T-cell (primary cell): Measurements from ENCODE around the gene CBX6. TPM values are rescaled to one million over a fixed set of nuclear protein-coding genes. Genes with fewer than 3 reads are reported as not detected.
"Not testable (repeated sequence)": the region's sequence is repeated elsewhere in the genome, so short reads cannot be mapped to it uniquely, and the experiment has no call there.

Experiments used
- ATAC-seq, 4 experiments: fragments of 200-7000 bp in 3 of 4; fragments of 150-1000 bp in 1 of 4; cut with Tn5 transposase; replicated peaks in 1 of 4; 1 replicate in 3 of 4; 2 replicates in 1 of 4; pipeline ENCODE4 v1.10.0; 2021; ENCODE audit warnings: moderate library complexity in 3 of 4, mild to moderate bottlenecking in 2 of 4, moderate number of reproducible peaks in 1 of 4
- CTCF ChIA-PET, 2 donors: fragments of 300-600 bp; sonication (Branson Sonifier 250); formaldehyde crosslinking; loops; one replicate each; lab custom pipeline; 2022; ENCODE audit warnings: antibody characterized with exemption in 2 of 2; lab: Charles Lee
- POLR2A ChIA-PET, 2 donors: fragments of 300-600 bp; sonication (Branson Sonifier 250); formaldehyde crosslinking; loops; one replicate each; lab custom pipeline; 2022; ENCODE audit warnings: antibody characterized with exemption in 2 of 2; lab: Charles Lee
- DNase-seq, 35 experiments: peaks; one replicate each; pipeline versions ENCODE4 v3.0.0 to v3.0.0-alpha.2; 2013 to 2023
- H3K27ac ChIP-seq: one replicate; pipeline ENCODE4 v1.5.1; 2013; ENCODE audit warnings: low read length
- H3K27me3 ChIP-seq, 2 experiments: replicated peaks in 1 of 2; 1 replicate in 1 of 2; 2 replicates in 1 of 2; pipeline versions ENCODE4 v1.6.1 to v1.7.0; 2013; ENCODE audit warnings: low read length in 1 of 2, mixed read lengths in 1 of 2; ENCODE audit not compliant: control insufficient read depth in 2 of 2, insufficient read depth in 2 of 2; ENCODE audit errors: extremely low read depth in 1 of 2
- H3K36me3 ChIP-seq, 2 donors: 1 replicate in 1 of 2; 2 replicates in 1 of 2; pipeline versions ENCODE4 v1.6.1 to v1.7.0; 2013; ENCODE audit warnings: low read length in 1 of 2; ENCODE audit not compliant: control insufficient read depth in 2 of 2, insufficient read depth in 1 of 2; ENCODE audit errors: extremely low read depth in 1 of 2
- H3K4me1 ChIP-seq, 2 experiments: 1 replicate in 1 of 2; 2 replicates in 1 of 2; pipeline versions ENCODE4 v1.6.1 to v1.7.0; 2013; ENCODE audit warnings: low read length in 2 of 2, mixed read lengths in 1 of 2; ENCODE audit not compliant: insufficient read depth in 2 of 2, control insufficient read depth in 1 of 2; ENCODE audit errors: extremely low read depth in 1 of 2
- H3K4me3 ChIP-seq, 2 donors: 1 replicate in 1 of 2; 2 replicates in 1 of 2; pipeline versions ENCODE4 v1.5.1 to v1.7.0; 2013; ENCODE audit warnings: mild to moderate bottlenecking in 2 of 2, low read length in 1 of 2, moderate library complexity in 1 of 2; ENCODE audit not compliant: control insufficient read depth in 1 of 2; ENCODE audit errors: extremely low read depth in 1 of 2
- H3K9me3 ChIP-seq: 2 replicates; pipeline ENCODE4 v1.7.0; 2013
- H3K27ac Mint-ChIP-seq, 2 donors: one replicate each; pipeline ENCODE4 v1.8.0; 2020 to 2021; ENCODE audit warnings: mild to moderate bottlenecking in 2 of 2, mixed read lengths in 2 of 2
- H3K27me3 Mint-ChIP-seq, 2 donors: one replicate each; pipeline ENCODE4 v1.8.0; 2021 to 2022; ENCODE audit warnings: mixed read lengths in 2 of 2
- H3K36me3 Mint-ChIP-seq: one replicate; pipeline ENCODE4 v1.8.0; 2021; ENCODE audit warnings: mixed read lengths
- H3K4me1 Mint-ChIP-seq, 3 donors: one replicate each; pipeline ENCODE4 v1.8.0; 2020 to 2022; ENCODE audit warnings: mixed read lengths in 3 of 3, mild to moderate bottlenecking in 1 of 3
- H3K4me3 Mint-ChIP-seq, 3 donors: one replicate each; pipeline ENCODE4 v1.8.0; 2020 to 2022; ENCODE audit warnings: mild to moderate bottlenecking in 3 of 3, mixed read lengths in 3 of 3, moderate library complexity in 3 of 3
- H3K9me3 Mint-ChIP-seq, 3 donors: one replicate each; pipeline ENCODE4 v1.8.0; 2020 to 2022; ENCODE audit warnings: mixed read lengths in 3 of 3
- WGBS: methylation state at CpG from one replicate; pipeline ENCODE4 v1.1.5; 2013; ENCODE audit warnings: missing lambda C conversion rate; ENCODE audit not compliant: insufficient coverage; 5-methylcytosine and 5-hydroxymethylcytosine counted together
- total RNA-seq, 35 experiments: library from RNA in 6 of 35; stranded (reverse) in 6 of 35; fragments of 120-200 nt in 1 of 35; gene quantifications; one replicate each; pipeline versions ENCODE4 v1.2.1 to v1.2.4 and lab custom pipeline; 2013 to 2026

The CBX6 gene
- total RNA-seq, 5 donors from 2014 or later (not counting 1 experiment from before 2014, with no cell fraction given), result 41.2 to 92.0 (median 87.1) TPM

GRCh38 chr22:38906052-38906451, 34.0 kb upstream of the CBX6 start:
- no peak for ATAC-seq
- no peak overlapping the region for H3K4me3 Mint-ChIP-seq
- H3K9me3 Mint-ChIP-seq, result no peaks in the 10 kb centered on the region
- POLR2A ChIA-PET, result no interaction called here
- Histone ChIP-seq H3K36me3 (no peaks in the 10 kb centered on the region), H3K9me3 (no peaks in the 10 kb centered on the region), H3K4me3 (no peak overlapping the region), H3K27ac (no peak overlapping the region), H3K27me3 (peaks cover 0 to 11% of the 10 kb centered on the region in 2 experiments), H3K4me1 (no peaks in the 10 kb centered on the region)
- peaks cover 30 to 34% of the 10 kb centered on the region in 2 donors for H3K27me3 Mint-ChIP-seq
- peaks cover 0 to 9% (median 2%) of the 10 kb centered on the region in 3 donors for H3K4me1 Mint-ChIP-seq
- H3K36me3 Mint-ChIP-seq, result no peaks in the 10 kb centered on the region
- CTCF ChIA-PET, result no interaction called here
- no peak for DNase-seq
- no CpG with 5 or more reads among the region's 3 CpGs for WGBS
- H3K27ac Mint-ChIP-seq, result no peak overlapping the region

- H3K9me3 Mint-ChIP-seq, H3K4me3 Mint-ChIP-seq, H3K9me3 ChIP-seq, H3K27me3 ChIP-seq, POLR2A ChIA-PET, H3K36me3 Mint-ChIP-seq, H3K27ac ChIP-seq, DNase-seq, CTCF ChIA-PET, ATAC-seq, H3K27ac Mint-ChIP-seq, H3K36me3 ChIP-seq, H3K4me1 ChIP-seq, H3K4me3 ChIP-seq: not testable (repeated sequence)
- WGBS, result 88% methylated on average over 1 of the region's 5 CpGs
- peaks cover 16 to 18% of the 10 kb centered on the region in 2 donors for H3K27me3 Mint-ChIP-seq
- H3K4me1 Mint-ChIP-seq, result peaks cover 0 to 15% (median 7%) of the 10 kb centered on the region in 3 donors
These were observed 32.1 kb upstream of the CBX6 start for GRCh38 chr22:38904052-38904617.

- DNase-seq (no peak), ATAC-seq (peak in 1 of 4 experiments; percentile 23)
- Histone ChIP-seq H3K9me3 (no peaks in the 10 kb centered on the region), H3K36me3 (no peaks in the 10 kb centered on the region), H3K27ac (no peak overlapping the region), H3K27me3 (no peaks in the 10 kb centered on the region), H3K4me3 (no peak overlapping the region), H3K4me1 (no peaks in the 10 kb centered on the region)
- Mint-ChIP-seq H3K4me3 (peak overlapping the region in 1 of 3 donors; percentile 28), H3K4me1 (peaks cover 0 to 15% (median 7%) of the 10 kb centered on the region in 3 donors), H3K36me3 (no peaks in the 10 kb centered on the region), H3K27me3 (peaks cover 4 to 8% of the 10 kb centered on the region in 2 donors), H3K9me3 (no peaks in the 10 kb centered on the region), H3K27ac (no peak overlapping the region)
- CTCF ChIA-PET, result no interaction called here
- 100% methylated on average over 1 of the region's 5 CpGs for WGBS
- POLR2A ChIA-PET, result interaction anchor here (0.5 to 0.6 kb wide), 3 partner anchors 18 to 321 kb away, joined by 3 to 5 read pairs (median 3); no protein-coding TSS in a partner anchor
These were observed 29.2 kb upstream of the CBX6 start for GRCh38 chr22:38901111-38901641.

GRCh38 chr22:38900677-38901076, 28.7 kb upstream of the CBX6 start:
- Mint-ChIP-seq H3K36me3 (no peaks in the 10 kb centered on the region), H3K9me3 (no peaks in the 10 kb centered on the region), H3K27ac (no peak overlapping the region), H3K27me3 (peaks cover 4 to 8% of the 10 kb centered on the region in 2 donors), H3K4me1 (peaks cover 0 to 15% (median 7%) of the 10 kb centered on the region in 3 donors), H3K4me3 (peak overlapping the region in 1 of 3 donors; percentile 28)
- ChIA-PET POLR2A (interaction anchor here (0.5 to 0.6 kb wide), 2 partner anchors 237 to 320 kb away, joined by 3 to 5 read pairs; no protein-coding TSS in a partner anchor), CTCF (no interaction called here)
- DNase-seq (no peak), ATAC-seq (peak in 2 of 4 experiments; percentile 32 to 51)
- H3K27me3 ChIP-seq, result no peaks in the 10 kb centered on the region
- no peaks in the 10 kb centered on the region for H3K9me3 ChIP-seq
- H3K36me3 ChIP-seq, result no peaks in the 10 kb centered on the region
- H3K27ac ChIP-seq, result no peak overlapping the region
- H3K4me1 ChIP-seq, result no peaks in the 10 kb centered on the region
- WGBS, result no CpG with 5 or more reads among the region's 5 CpGs
- H3K4me3 ChIP-seq, result no peak overlapping the region

- no peak for ATAC-seq
- DNase-seq, result no peak
- Mint-ChIP-seq H3K27me3 (peaks cover 7 to 33% of the 10 kb centered on the region in 2 donors), H3K4me1 (no peaks in the 10 kb centered on the region), H3K27ac (no peak overlapping the region), H3K36me3 (no peaks in the 10 kb centered on the region), H3K4me3 (no peak overlapping the region), H3K9me3 (no peaks in the 10 kb centered on the region)
- H3K27me3 ChIP-seq, result peaks cover 0 to 6% of the 10 kb centered on the region in 2 experiments
- H3K27ac ChIP-seq, result no peak overlapping the region
- no peaks in the 10 kb centered on the region for H3K4me1 ChIP-seq
- H3K36me3 ChIP-seq, result no peaks in the 10 kb centered on the region
- H3K9me3 ChIP-seq, result no peaks in the 10 kb centered on the region
- CTCF ChIA-PET, result interaction anchor here in 1 of 2 donors (0.6 kb wide), 1 partner anchor 131 kb away, joined by 3 read pairs; no protein-coding TSS in a partner anchor
- POLR2A ChIA-PET, result no interaction called here
- WGBS, result 79% methylated on average over 9 of the region's 9 CpGs
- no peak overlapping the region for H3K4me3 ChIP-seq
These were observed 19.2 kb upstream of the CBX6 start for GRCh38 chr22:38891256-38891655.

- no peaks in the 10 kb centered on the region for H3K9me3 ChIP-seq
- Mint-ChIP-seq H3K27ac (no peak overlapping the region), H3K27me3 (peaks cover 7 to 31% of the 10 kb centered on the region in 2 donors), H3K9me3 (no peaks in the 10 kb centered on the region), H3K4me1 (no peaks in the 10 kb centered on the region), H3K4me3 (no peak overlapping the region), H3K36me3 (no peaks in the 10 kb centered on the region)
- H3K27ac ChIP-seq, result no peak overlapping the region
- no peak overlapping the region for H3K4me3 ChIP-seq
- peaks cover 0 to 6% of the 10 kb centered on the region in 2 experiments for H3K27me3 ChIP-seq
- no CpG with 5 or more reads among the region's 5 CpGs for WGBS
- H3K4me1 ChIP-seq, result no peaks in the 10 kb centered on the region
- no peaks in the 10 kb centered on the region for H3K36me3 ChIP-seq
- ChIA-PET POLR2A (interaction anchor here in 1 of 2 donors (0.7 kb wide), 1 partner anchor 1977 kb away, joined by 3 read pairs; no protein-coding TSS in a partner anchor), CTCF (no interaction called here)
- DNase-seq (no peak), ATAC-seq (no peak)
These were observed 18.4 kb upstream of the CBX6 start for GRCh38 chr22:38890377-38890776.
